ENCODE measurements around the gene ITPA. TPM values are rescaled to one million over a fixed set of nuclear protein-coding genes. Genes with fewer than 3 reads are reported as not detected.
A peak's percentile ranks its signal among the peaks of the same experiment; 100 is the strongest.

ITPA gene
- total and polyA plus RNA-seq, 2 of the 13 experiments (the other 11 are each of a cell fraction or from before 2014, with no cell fraction given): 60.1 to 103 TPM

DNA sequence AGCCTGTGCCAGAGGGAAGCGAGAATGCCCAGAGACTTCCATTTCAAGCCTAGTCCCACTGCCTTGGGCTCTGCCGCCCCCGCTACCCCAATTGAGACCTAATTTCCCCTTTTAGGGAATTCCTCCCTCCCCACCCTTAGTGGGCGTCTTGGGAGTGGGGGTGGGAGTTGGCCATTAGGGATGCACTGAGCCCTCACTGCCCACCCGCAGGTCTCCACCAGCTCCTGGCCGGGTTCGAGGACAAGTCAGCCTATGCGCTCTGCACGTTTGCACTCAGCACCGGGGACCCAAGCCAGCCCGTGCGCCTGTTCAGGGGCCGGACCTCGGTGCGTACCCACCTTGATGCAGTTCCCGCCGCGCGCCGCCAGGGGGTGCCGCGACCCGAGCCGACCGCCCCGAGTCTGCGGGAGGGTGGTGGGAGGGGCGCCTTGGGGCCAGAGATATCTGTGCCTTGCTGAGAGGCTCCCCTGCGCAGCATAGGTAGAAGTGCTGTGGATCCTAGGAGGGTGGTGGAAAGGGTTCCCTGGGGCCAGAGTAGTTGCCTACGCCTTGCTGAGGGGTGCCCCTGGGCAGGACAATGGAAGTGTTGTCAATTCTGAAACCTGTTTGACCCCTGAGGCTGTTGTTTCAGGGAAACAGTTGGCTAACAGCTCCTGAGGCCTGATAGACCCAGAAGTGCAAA lies 9.2 kb downstream of the ITPA start (continued):
- TF ChIP-seq, protein P1, sequence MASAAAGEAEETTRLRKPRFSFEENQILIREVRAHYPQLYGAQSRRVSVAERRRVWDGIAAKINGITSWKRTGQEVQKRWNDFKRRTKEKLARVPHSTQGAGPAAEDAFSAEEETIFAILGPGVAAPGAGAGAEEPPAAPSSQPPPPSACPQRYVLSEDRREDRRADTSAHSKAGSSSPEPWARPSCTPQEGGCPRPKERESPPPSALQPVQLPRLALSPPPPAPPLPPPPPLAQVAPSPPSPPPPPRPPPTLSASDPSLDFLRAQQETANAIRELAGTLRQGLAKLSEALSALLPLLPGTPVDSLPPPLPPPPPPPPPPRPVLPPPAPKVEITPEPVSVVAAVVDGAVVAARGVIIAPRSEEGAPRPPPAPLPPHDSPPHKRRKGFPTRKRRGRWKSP (CRISPR knock-in tag; IDR thresholded peaks at IDR 0.05): peak; percentile 74; the same call in 1 of the 2 replicates
- TF ChIP-seq ELF1 (CRISPR knock-in tag; IDR thresholded peaks at IDR 0.05) (peak; percentile 51; the same call in 1 of the 2 replicates), JUNB (CRISPR knock-in tag; IDR thresholded peaks at IDR 0.05; ENCODE audit: borderline replicate concordance) (no peak), ZNF33B (CRISPR knock-in tag; IDR thresholded peaks at IDR 0.05) (peak; percentile 82; the same call in 1 of the 2 replicates), ZFP1 (CRISPR knock-in tag; IDR thresholded peaks at IDR 0.05) (no peak), BHLHE40 (IDR thresholded peaks at IDR 0.05; ENCODE audit: low read length) (peak; percentile 51), PHF5A (CRISPR knock-in tag; IDR thresholded peaks at IDR 0.05; ENCODE audit: low read depth, unreplicated experiment) (peak; percentile 71), ZNF354B (CRISPR knock-in tag; IDR thresholded peaks at IDR 0.05) (no peak)
- TF ChIP-seq, protein P2, sequence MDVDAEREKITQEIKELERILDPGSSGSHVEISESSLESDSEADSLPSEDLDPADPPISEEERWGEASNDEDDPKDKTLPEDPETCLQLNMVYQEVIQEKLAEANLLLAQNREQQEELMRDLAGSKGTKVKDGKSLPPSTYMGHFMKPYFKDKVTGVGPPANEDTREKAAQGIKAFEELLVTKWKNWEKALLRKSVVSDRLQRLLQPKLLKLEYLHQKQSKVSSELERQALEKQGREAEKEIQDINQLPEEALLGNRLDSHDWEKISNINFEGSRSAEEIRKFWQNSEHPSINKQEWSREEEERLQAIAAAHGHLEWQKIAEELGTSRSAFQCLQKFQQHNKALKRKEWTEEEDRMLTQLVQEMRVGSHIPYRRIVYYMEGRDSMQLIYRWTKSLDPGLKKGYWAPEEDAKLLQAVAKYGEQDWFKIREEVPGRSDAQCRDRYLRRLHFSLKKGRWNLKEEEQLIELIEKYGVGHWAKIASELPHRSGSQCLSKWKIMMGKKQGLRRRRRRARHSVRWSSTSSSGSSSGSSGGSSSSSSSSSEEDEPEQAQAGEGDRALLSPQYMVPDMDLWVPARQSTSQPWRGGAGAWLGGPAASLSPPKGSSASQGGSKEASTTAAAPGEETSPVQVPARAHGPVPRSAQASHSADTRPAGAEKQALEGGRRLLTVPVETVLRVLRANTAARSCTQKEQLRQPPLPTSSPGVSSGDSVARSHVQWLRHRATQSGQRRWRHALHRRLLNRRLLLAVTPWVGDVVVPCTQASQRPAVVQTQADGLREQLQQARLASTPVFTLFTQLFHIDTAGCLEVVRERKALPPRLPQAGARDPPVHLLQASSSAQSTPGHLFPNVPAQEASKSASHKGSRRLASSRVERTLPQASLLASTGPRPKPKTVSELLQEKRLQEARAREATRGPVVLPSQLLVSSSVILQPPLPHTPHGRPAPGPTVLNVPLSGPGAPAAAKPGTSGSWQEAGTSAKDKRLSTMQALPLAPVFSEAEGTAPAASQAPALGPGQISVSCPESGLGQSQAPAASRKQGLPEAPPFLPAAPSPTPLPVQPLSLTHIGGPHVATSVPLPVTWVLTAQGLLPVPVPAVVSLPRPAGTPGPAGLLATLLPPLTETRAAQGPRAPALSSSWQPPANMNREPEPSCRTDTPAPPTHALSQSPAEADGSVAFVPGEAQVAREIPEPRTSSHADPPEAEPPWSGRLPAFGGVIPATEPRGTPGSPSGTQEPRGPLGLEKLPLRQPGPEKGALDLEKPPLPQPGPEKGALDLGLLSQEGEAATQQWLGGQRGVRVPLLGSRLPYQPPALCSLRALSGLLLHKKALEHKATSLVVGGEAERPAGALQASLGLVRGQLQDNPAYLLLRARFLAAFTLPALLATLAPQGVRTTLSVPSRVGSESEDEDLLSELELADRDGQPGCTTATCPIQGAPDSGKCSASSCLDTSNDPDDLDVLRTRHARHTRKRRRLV (CRISPR knock-in tag; IDR thresholded peaks at IDR 0.05): no peak
- TF ChIP-seq, protein P3, sequence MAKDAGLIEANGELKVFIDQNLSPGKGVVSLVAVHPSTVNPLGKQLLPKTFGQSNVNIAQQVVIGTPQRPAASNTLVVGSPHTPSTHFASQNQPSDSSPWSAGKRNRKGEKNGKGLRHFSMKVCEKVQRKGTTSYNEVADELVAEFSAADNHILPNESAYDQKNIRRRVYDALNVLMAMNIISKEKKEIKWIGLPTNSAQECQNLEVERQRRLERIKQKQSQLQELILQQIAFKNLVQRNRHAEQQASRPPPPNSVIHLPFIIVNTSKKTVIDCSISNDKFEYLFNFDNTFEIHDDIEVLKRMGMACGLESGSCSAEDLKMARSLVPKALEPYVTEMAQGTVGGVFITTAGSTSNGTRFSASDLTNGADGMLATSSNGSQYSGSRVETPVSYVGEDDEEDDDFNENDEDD (CRISPR knock-in tag; IDR thresholded peaks at IDR 0.05; ENCODE audit: borderline replicate concordance): peak; percentile 50; the same call in 1 of the 2 replicates
- TF ChIP-seq, protein P4, sequence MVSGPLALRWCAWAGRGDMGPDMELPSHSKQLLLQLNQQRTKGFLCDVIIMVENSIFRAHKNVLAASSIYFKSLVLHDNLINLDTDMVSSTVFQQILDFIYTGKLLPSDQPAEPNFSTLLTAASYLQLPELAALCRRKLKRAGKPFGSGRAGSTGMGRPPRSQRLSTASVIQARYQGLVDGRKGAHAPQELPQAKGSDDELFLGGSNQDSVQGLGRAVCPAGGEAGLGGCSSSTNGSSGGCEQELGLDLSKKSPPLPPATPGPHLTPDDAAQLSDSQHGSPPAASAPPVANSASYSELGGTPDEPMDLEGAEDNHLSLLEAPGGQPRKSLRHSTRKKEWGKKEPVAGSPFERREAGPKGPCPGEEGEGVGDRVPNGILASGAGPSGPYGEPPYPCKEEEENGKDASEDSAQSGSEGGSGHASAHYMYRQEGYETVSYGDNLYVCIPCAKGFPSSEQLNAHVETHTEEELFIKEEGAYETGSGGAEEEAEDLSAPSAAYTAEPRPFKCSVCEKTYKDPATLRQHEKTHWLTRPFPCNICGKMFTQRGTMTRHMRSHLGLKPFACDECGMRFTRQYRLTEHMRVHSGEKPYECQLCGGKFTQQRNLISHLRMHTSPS (CRISPR knock-in tag; IDR thresholded peaks at IDR 0.05; ENCODE audit: low read depth): 0 out of 2 replicates have a peak, but pooled peaks have one; percentile 48
- TF ChIP-seq, protein P5, sequence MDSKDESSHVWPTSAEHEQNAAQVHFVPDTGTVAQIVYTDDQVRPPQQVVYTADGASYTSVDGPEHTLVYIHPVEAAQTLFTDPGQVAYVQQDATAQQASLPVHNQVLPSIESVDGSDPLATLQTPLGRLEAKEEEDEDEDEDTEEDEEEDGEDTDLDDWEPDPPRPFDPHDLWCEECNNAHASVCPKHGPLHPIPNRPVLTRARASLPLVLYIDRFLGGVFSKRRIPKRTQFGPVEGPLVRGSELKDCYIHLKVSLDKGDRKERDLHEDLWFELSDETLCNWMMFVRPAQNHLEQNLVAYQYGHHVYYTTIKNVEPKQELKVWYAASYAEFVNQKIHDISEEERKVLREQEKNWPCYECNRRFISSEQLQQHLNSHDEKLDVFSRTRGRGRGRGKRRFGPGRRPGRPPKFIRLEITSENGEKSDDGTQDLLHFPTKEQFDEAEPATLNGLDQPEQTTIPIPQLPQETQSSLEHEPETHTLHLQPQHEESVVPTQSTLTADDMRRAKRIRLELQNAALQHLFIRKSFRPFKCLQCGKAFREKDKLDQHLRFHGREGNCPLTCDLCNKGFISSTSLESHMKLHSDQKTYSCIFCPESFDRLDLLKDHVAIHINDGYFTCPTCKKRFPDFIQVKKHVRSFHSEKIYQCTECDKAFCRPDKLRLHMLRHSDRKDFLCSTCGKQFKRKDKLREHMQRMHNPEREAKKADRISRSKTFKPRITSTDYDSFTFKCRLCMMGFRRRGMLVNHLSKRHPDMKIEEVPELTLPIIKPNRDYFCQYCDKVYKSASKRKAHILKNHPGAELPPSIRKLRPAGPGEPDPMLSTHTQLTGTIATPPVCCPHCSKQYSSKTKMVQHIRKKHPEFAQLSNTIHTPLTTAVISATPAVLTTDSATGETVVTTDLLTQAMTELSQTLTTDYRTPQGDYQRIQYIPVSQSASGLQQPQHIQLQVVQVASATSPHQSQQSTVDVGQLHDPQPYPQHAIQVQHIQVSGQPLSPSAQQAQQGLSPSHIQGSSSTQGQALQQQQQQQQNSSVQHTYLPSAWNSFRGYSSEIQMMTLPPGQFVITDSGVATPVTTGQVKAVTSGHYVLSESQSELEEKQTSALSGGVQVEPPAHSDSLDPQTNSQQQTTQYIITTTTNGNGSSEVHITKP (CRISPR knock-in tag; IDR thresholded peaks at IDR 0.05; ENCODE audit: low read depth): no peak
- TF ChIP-seq, protein P6, sequence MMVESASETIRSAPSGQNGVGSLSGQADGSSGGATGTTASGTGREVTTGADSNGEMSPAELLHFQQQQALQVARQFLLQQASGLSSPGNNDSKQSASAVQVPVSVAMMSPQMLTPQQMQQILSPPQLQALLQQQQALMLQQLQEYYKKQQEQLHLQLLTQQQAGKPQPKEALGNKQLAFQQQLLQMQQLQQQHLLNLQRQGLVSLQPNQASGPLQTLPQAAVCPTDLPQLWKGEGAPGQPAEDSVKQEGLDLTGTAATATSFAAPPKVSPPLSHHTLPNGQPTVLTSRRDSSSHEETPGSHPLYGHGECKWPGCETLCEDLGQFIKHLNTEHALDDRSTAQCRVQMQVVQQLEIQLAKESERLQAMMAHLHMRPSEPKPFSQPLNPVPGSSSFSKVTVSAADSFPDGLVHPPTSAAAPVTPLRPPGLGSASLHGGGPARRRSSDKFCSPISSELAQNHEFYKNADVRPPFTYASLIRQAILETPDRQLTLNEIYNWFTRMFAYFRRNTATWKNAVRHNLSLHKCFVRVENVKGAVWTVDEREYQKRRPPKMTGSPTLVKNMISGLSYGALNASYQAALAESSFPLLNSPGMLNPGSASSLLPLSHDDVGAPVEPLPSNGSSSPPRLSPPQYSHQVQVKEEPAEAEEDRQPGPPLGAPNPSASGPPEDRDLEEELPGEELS (CRISPR knock-in tag; IDR thresholded peaks at IDR 0.05): peak; percentile 73

Measured in HepG2 (cell line).